Neural progenitor cell (in vitro differentiated cells): ENCODE results near the gene RIPK3.

Source experiments
- CTCF ChIP-seq: fragments of 200-600 bp; sonication (generic); IDR thresholded peaks from 2 replicates; pipeline ENCODE4 v1.5.1; 2017; ENCODE audit warnings: antibody characterized with exemption, mild to moderate bottlenecking
- EZH2 ChIP-seq: fragments of 200-600 bp; sonication (generic); IDR thresholded peaks from 2 replicates; pipeline ENCODE4 v1.6.1; 2017; ENCODE audit warnings: antibody characterized with exemption, mild to moderate bottlenecking, moderate library complexity
- EZH2phosphoT487 ChIP-seq: fragments of 200-600 bp; sonication (generic); IDR thresholded peaks from 2 replicates; pipeline ENCODE4 v1.6.1; 2017; ENCODE audit warnings: antibody characterized with exemption

GRCh38 chr14:24304019-24304387 lies 35.8 kb downstream of the RIPK3 start:
- no peak for TF ChIP-seq CTCF
- no peak for TF ChIP-seq EZH2
- no peak for TF ChIP-seq EZH2phosphoT487
